Right renal pelvis (tissue), 4 donors: ENCODE results near the gene APOA1. TPM values are rescaled to one million over a fixed set of nuclear protein-coding genes. Genes with fewer than 3 reads are reported as not detected.
A peak's percentile ranks its signal among the peaks of the same experiment; 100 is the strongest.

Experiments
- DNase-seq, 4 donors: peaks; one replicate each; pipeline ENCODE4 v3.0.0-alpha.2; 2013; ENCODE audit warnings: low read depth in 4 of 4, low spot score in 3 of 4, missing footprints in 1 of 4
- polyA plus RNA-seq, 4 donors: library from polyadenylated mRNA; unstranded; fragments of 120-200 nt; gene quantifications; one replicate each; pipeline ENCODE4 v1.2.1, GENCODE V29; 2013; ENCODE audit not compliant: insufficient read length in 4 of 4

APOA1 gene
- polyA plus RNA-seq, 4 donors, result 75.4 to 179 (median 109) TPM

DNA sequence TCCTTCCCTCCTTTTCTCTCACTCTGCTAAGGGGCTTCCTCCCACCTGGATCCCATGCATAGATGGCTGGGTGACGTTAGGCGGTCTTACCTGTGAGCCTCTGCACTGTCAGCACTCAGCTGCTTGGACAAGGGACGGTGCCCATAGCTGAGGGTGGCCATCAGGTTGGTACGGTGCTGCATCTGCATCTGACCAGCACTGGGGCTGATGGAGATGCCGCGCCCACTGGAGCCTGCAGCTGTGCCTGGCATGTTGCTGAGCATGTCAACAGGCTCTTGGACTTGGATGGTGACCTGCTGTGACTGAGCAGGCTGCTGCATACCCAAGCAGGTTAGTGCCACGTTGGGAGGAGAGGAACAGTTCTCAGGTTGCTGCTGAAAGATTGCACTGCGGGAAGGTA lies 21.8 kb upstream of the APOA1 start:
- no peak for DNase-seq

DNA sequence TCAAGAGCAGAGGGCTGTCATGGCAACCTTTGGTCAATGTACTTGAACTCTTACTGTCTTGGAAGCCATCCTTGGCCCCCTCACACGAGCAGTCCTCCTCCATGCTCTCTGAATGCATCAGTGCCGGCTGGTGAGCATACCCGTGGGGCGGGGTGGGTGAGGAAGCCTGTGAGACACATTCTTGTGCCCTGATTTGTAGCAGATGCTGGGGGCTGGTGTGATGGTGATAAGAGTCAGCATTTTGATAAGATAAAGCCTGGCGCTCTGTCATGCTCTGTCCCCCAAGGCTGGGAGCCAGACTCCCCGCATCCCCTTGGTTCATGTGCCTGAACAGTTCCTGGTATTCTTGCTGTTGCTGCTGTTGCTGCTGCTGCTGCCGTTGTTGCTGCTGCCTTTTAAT lies 20.5 kb upstream of the APOA1 start:
- no peak for DNase-seq

DNA sequence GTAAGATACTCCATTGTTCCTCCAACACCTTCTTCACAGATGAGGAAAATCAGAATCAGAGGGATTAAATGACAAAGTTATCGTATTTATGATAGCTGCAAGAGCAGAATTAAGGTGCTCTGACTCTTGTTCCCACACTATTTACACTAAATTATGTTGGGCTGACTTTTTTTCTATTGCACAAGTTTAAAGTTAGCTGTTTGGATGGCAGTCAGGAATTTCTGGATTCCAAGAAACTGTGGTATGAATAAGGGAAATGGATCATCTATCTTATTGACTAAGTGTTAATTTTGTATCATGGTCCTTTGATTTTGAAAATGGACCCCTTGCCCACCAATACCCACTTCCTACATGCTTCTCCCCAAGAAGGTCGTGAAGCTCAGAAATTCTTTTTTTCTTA lies 19.9 kb upstream of the APOA1 start:
- no peak for DNase-seq

DNA sequence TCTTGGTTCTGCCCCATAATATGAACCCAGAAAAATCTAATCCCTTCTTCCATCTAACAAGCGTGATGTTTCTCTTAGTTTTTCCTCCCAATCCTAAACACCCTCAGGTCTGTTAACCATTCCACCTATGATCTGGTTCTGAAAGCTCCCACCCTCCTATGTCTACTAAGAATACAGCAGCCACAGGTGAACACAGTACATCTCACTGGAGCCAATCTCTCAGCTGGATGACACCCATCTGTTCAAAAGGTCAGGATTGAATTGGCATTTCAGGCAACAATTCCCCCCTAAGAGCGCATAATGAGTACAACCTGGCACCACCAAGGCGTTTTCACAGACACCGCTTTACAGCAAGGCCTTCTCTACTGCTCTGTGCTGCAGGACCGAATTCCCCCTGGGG lies 19.0 kb upstream of the APOA1 start:
- no peak for DNase-seq

DNA sequence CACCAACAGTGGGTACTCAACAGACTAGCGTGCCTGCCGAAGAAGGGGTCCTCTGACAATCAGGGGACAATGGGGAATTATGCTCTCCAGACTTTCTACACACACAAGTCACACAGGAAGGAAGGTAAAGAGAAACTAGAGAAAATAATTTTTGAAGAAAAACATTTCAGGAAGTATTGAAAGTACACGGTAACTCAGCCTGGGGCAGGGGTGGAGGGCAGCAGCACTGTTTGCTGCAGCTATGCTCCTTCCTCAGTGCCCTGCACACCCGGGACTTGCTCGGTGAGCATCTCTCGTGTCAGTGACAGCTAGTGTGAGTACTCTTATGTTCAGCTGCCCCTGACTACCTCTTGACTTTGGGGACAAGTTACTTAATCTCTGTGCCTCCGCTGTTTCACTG lies 18.0 kb upstream of the APOA1 start:
- DNase-seq, result no peak

DNA sequence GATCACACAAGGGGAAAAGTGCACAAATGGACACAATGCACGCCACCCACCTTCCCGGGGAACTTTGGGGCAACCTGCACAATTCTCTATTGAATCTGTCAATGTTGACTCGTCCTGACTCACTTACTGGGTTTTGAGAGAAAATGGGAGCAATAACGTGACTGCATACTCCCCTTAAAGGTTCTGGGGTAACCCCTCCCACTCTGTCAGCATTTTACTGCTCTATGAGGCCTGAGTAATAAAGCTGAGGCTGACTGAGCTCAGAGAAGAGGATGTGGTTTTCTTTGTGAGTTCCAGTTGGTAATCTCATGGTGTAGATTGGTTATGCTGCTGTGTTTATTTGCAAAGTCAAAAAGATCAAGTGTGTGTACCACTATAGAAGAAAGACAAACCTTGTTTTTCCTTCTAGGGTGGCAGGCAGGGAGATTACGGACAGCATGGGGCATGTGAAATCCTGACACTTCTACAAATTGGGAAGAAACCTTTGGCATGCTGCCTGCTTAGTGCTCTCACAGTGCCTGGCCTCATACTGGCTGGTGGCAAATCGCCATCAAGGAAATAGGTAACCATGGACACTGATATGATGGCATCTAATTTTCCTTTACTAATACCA lies 16.1 kb upstream of the APOA1 start:
- no peak for DNase-seq

DNA sequence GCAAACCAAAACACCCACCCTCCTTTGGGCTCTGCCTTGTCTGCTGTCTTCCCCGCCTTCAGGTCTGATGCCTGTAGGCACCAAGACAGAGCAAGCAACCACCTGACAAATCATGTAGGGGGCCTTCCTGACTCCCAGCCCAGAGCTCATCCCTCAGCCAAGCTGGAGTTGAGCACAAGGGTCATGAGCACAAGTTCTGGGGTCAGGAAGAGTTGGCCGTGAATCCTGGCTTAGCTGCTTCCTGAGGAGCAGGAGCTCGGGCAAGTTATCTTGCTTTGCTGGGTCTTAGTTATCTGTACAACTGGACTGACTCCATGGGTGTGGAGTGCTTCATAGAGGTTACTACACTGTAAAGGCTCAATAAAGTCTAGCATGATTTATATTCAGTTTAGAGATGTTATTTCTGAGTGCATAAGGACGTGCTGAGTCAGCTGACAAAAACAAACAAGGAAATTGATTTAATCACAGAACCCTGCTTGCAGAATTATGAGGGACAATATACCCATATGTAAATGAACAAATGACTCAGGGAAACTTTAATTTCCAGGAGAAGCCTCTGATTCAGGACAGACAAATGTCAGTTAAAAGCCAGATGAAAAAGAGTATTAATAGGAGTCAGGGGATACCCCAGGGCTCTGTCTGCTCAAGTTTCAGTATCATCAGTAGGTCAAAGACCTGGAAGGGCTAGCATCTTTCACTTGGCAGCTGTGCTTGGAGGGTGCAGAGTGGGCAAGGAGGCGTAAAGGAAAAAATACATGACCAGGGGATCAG lies 15.0 kb upstream of the APOA1 start:
- no peak for DNase-seq

DNA sequence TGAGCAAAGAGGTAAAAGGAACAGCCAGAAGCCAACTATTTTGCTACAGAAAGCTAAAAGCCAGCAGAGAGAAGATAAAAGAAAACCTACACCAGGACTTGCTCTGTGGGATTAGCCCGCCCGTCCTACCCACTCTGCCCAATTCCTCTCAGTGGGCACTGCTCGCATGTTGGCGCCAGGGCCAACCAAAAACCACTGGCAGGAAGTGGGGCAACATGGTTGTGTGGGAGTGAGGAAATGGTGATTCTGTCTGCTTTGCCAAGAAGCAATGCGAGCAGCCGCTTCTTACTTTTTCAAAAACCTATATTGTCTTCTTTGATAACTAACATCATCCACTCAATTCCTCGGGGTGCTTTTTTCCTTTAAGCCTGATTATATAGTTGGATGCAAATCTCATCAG lies 14.2 kb upstream of the APOA1 start:
- DNase-seq, result no peak

DNA sequence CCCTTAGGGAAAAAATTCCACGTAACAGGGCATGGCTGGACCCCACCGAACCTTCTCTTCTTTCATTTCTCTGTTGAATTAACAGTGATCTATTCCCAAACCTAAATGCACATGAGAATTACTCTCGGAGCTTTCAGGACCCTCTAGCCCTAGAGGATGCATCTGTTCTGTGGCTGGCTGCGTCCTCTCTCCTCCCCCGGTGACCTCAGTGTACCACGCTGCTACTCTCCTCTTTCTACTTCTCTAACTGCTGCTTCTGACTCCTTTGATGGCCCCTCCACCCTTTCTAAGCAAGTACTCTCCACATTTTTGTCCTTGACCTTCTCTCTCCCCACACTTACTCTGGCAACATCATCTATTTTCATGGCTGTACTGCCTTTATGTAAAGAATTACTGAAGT lies 12.1 kb upstream of the APOA1 start:
- DNase-seq, result no peak

DNA sequence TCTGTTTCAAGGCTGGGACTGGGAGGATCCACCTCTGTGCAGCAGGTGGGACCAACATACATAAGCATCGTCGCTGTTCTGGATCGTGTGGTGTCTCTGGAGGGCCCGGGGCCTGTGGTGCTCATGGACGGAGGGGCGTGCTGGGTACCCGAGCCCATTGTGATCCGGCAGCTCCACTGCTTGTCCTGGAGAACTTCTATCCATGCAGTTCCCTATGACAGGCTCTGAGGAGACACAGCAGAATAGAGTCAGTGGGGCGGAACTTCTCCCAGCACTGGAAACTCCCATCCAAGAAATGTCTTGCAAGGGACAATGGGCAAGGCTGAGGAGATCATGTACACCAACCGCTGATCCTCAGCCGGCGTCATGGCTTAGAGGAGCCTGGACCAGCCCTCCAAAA lies 11.6 kb upstream of the APOA1 start:
- DNase-seq, result no peak

DNA sequence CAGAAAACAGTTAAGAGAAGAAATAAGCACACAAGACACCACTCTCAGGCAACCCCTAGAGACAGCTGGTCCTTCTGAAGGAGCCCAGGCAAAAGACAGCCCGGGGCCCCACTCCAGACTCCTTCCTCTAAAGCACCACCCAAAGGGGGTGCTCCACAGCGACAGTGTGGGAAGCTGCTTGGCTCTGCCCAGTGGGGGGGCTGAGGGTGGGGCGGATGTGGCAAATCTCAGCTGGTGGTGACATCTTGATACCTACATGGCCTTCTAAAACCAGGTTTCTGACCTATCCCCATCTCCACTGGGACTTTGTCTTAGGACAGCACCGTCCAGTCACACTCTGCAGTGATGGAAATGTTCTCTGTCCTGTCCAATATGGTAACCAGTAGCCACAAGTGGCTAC lies 10.2 kb upstream of the APOA1 start:
- DNase-seq, result no peak

DNA sequence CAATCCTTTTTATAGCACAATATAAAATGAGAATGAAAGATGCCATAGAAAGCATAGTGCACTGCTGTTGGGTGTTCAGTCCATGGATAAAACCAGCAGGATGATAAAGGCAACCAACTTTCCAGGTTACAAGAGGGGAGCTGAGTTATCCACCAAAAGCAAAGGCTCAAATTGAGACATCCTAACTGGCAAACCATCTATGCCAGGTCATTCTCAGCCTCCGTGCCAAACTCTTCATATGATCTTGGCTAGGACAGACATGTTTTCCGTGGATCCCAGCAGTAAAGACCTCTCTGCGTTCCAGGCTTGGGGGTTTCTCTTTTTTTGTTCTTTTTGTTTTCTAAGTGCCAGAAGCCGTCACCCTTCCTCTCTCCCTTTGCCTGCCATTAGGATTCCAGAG lies 7.3 kb upstream of the APOA1 start:
- DNase-seq, result no peak

DNA sequence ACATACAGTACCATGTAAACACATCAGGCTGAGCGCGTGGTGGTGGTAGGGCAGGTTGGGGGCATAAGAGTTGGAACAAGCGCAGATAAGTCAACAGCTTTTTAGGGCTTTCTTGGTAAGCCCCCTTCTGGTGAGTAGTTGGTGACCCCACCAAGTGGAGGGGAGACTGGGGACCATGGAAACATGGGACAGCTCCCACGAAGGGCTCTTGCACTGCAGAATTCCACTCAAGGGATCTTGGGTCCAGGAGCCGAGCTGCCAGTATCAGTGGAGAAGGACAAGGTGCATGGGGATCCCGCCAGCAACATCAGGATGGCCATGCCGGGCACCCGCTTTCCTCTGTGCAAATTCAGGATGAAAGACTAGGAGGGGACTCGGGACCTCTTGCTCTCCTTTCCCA lies 6.2 kb upstream of the APOA1 start:
- DNase-seq, result no peak

DNA sequence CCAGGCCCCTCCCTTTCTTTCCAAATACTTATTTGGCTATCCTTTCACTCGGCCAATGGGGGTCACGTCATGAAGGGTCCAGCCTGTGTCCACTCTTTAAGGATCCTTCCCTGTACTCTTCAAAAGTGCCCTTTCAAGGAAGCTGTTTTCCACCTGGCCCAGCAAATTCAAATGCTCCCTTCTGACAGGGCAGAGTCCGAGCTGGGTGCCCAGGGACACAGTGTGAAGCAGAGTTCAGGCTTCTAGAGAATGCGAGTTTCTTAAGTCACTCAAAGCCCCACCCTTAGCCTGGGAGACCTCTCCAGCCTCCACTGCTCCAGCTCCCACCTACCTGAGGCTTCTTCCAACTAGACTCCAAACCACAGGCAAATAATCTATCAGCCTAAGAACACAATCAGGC lies 5.5 kb upstream of the APOA1 start:
- DNase-seq, result no peak

DNA sequence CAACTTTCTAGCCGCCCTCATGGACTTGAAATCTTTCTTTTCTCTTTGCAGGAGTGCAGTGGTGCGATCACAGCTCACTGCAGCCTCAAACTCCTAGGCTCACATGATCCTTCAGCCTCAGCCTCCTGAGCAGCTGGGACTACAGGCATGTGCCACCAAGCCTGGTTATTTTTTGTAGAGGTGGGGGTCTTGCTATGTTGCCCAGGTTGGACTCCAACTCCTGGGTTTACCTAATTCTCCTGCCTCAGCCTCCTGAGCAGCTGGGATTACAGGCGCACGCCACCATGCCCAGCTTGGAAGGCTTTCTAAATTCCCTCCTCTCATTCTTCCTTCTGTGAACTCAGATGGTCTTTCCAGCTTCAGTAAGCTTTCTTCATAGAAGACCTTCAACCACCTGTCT lies 4.7 kb upstream of the APOA1 start:
- DNase-seq, result no peak

DNA sequence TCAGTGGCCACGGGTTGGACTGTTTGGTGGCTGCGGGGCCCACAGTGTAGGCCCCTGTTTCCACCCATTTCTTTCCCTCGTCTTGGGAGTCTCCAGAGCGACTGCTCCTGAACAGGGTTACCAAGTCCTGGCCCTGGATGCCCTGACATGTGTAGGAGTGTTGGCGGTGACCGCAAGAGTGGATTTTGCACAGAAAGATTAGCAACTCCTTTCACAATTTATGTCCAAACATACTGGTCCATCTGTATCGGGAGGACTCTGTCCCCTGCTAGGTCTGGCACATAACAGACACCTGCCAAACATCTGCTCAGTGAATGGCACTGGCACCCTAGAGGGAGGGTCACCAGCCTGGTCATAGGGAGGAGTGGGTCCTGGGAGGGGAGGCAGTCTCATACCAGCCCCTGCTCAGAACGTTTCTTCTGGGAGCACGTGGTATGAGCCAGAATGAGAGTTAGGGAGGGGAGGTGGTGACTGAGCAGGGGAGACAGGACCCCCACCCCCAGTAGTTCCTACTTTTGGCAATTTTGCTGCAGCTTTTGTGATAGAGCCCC lies 3.4 kb upstream of the APOA1 start:
- DNase-seq, result no peak

DNA sequence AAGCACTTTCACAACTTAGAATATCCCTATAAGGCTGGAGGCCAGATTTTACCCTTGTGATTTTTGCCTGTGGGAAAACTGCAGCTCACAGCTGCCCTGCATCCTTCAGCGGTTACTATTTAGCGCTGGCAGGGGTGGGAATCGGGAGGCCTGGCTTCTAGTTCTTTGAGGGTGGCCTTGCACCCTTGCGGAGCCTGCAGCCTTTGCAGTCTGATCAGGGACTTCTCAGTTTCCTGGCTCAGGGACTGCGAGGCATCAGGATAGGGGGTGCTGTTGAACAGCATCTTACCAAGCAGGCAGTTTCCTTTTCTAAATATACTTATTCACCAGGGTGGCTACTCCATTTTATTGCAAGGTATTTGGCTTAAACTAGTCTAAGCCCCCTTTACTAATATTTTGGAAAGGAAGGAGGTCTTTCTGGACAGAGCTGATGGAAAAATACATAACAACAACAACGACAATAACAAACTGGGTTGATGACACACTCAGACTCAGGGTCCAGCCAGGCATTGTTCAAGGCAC lies 2.9 kb upstream of the APOA1 start:
- no peak for DNase-seq

DNA sequence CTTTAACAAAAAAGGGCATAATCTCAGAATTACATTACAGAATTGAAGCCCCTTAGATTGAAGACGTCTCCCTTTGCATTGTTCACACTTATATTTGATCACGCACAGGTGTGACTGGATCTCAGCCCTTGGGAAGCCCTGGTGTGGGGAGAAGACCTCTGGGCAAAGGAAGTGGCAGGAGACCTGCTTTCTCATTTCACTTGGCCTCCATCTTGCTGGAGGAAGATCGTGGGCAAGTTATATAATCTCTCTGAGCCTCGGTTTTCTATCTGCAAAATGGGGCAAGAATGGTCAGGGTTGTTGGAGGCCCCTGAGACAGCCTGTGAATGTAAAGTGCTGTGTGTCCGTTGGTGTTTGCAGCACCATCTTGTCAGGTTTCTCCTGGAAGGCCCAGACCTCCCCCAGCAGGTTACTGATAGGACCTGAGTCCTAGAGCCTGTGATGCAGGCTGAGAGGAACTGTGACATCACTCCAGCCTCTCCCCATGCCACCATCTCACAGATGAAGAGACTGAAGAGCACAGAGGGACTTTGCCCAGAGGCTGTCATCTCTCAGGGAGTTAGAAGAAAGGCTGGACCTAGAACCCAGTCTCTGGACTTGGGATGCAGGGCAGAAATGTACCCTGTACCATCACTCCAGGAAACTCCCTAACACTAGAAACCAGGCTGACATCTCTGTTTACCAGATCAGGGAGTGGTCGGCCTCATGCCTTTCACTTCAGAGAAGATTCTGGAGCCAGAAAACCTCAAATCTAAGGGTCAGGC lies 1.1 kb upstream of the APOA1 start:
- DNase-seq, result no peak

DNA sequence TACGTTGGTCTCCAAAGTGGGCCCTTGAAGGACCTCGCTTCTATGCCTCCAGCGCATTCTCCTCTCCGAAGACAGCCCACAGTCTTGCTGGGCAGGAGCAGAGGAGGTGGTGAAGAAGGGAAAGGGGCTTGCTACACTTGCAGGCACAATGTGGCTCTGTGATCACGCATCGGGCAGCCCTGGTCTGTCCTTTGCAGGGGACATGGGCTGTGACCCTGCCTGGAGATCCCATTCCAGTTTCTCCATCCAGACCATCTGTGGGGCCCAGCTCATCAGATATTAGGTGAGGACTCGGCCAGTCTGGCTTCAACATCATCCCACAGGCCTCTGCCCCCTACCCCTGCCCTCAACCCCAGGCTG lies 810 bp downstream of the APOA1 start:
- DNase-seq, result no peak

DNA sequence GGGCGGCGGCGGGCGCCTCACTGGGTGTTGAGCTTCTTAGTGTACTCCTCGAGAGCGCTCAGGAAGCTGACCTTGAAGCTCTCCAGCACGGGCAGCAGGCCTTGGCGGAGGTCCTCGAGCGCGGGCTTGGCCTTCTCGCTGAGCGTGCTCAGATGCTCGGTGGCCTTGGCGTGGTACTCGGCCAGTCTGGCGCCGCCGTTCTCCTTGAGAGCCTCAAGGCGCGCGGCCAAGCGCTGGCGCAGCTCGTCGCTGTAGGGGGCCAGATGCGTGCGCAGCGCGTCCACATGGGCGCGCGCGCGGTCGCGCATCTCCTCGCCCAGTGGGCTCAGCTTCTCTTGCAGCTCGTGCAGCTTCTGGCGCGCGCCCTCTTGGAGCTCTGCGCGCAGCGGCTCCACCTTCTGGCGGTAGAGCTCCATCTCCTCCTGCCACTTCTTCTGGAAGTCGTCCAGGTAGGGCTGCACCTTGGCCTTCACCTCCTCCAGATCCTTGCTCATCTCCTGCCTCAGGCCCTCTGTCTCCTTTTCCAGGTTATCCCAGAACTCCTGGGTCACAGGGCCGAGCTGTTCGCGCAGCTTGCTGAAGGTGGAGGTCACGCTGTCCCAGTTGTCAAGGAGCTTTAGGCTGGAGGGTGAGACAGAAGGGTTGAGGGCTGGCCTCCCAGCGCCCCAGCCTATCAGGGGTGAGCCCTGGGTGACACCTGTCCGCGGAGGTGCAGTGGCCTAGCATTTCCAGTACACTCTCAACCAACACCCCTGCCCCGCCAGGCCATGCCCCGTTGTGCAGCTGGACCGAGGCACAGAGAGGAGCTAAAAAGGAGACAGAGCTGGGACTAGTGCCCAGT lies 1.4 kb downstream of the APOA1 start:
- DNase-seq, result peak; percentile 84 to 90 (median 86)
